ENCODE results near the gene FETUB. TPM values are rescaled to one million over a fixed set of nuclear protein-coding genes. Genes with fewer than 3 reads are reported as not detected.

FETUB gene
- total RNA-seq, 1 donor from 2014 or later: not detected

GRCh38 chr3:186621894-186622650 is 18.1 kb upstream of the FETUB start:
- Histone ChIP-seq H3K27ac (ENCODE audit: low read depth, low read length) (no peak overlapping the region), H3K27me3 (ENCODE audit: control insufficient read depth in 3 of 3, insufficient read depth in 3 of 3, low read length in 3 of 3) (peaks cover 17 to 26% (median 26%) of the 10 kb centered on the region in 3 donors), H3K36me3 (ENCODE audit: control insufficient read depth in 3 of 3, insufficient read depth in 3 of 3, low read length in 3 of 3) (no peaks in the 10 kb centered on the region), H3K4me3 (ENCODE audit: low read length in 3 of 3) (no peak overlapping the region), H3K9me3 (ENCODE audit: control insufficient read depth in 3 of 3, low read length in 3 of 3) (no peaks in the 10 kb centered on the region), H3K9ac (ENCODE audit: low read depth in 1 of 3, low read length in 3 of 3) (no peak overlapping the region), H3K4me1 (ENCODE audit: control insufficient read depth in 3 of 3, insufficient read depth in 3 of 3, low read length in 3 of 3) (peaks cover 3 to 6% (median 4%) of the 10 kb centered on the region in 3 donors)

- H3K9me3 ChIP-seq (ENCODE audit: control insufficient read depth in 3 of 3, low read length in 3 of 3): no peaks in the 10 kb centered on the region
- no peak overlapping the region for H3K9ac ChIP-seq (ENCODE audit: low read depth in 1 of 3, low read length in 3 of 3)
- H3K4me1 ChIP-seq (ENCODE audit: control insufficient read depth in 3 of 3, insufficient read depth in 3 of 3, low read length in 3 of 3): no peaks in the 10 kb centered on the region
- no peaks in the 10 kb centered on the region for H3K36me3 ChIP-seq (ENCODE audit: control insufficient read depth in 3 of 3, insufficient read depth in 3 of 3, low read length in 3 of 3)
- H3K27ac ChIP-seq (ENCODE audit: low read depth, low read length): no peak overlapping the region
- no peak overlapping the region for H3K4me3 ChIP-seq (ENCODE audit: low read length in 3 of 3)
- peaks cover 12 to 20% (median 19%) of the 10 kb centered on the region in 3 donors for H3K27me3 ChIP-seq (ENCODE audit: control insufficient read depth in 3 of 3, insufficient read depth in 3 of 3, low read length in 3 of 3)
Observed at GRCh38 chr3:186622651-186623310, 17.4 kb upstream of the FETUB start.

- Histone ChIP-seq H3K36me3 (ENCODE audit: control insufficient read depth in 3 of 3, insufficient read depth in 3 of 3, low read length in 3 of 3) (no peaks in the 10 kb centered on the region), H3K9me3 (ENCODE audit: control insufficient read depth in 3 of 3, low read length in 3 of 3) (no peaks in the 10 kb centered on the region), H3K27me3 (ENCODE audit: control insufficient read depth in 3 of 3, insufficient read depth in 3 of 3, low read length in 3 of 3) (peaks cover 5 to 17% (median 10%) of the 10 kb centered on the region in 3 donors), H3K27ac (ENCODE audit: low read depth, low read length) (no peak overlapping the region), H3K9ac (ENCODE audit: low read depth in 1 of 3, low read length in 3 of 3) (no peak overlapping the region), H3K4me3 (ENCODE audit: low read length in 3 of 3) (no peak overlapping the region), H3K4me1 (ENCODE audit: control insufficient read depth in 3 of 3, insufficient read depth in 3 of 3, low read length in 3 of 3) (no peaks in the 10 kb centered on the region)
Observed at GRCh38 chr3:186624598-186624997, 15.6 kb upstream of the FETUB start.

GRCh38 chr3:186625600-186626042 is 14.6 kb upstream of the FETUB start:
- H3K27ac ChIP-seq (ENCODE audit: low read depth, low read length): no peak overlapping the region
- H3K9me3 ChIP-seq (ENCODE audit: control insufficient read depth in 3 of 3, low read length in 3 of 3): no peaks in the 10 kb centered on the region
- H3K36me3 ChIP-seq (ENCODE audit: control insufficient read depth in 3 of 3, insufficient read depth in 3 of 3, low read length in 3 of 3): no peaks in the 10 kb centered on the region
- no peaks in the 10 kb centered on the region for H3K4me1 ChIP-seq (ENCODE audit: control insufficient read depth in 3 of 3, insufficient read depth in 3 of 3, low read length in 3 of 3)
- H3K27me3 ChIP-seq (ENCODE audit: control insufficient read depth in 3 of 3, insufficient read depth in 3 of 3, low read length in 3 of 3): peaks cover under 1 to 17% (median 2%) of the 10 kb centered on the region in 3 donors
- H3K4me3 ChIP-seq (ENCODE audit: low read length in 3 of 3): no peak overlapping the region
- H3K9ac ChIP-seq (ENCODE audit: low read depth in 1 of 3, low read length in 3 of 3): no peak overlapping the region

- no peak overlapping the region for H3K27ac ChIP-seq (ENCODE audit: low read depth, low read length)
- no peaks in the 10 kb centered on the region for H3K4me1 ChIP-seq (ENCODE audit: control insufficient read depth in 3 of 3, insufficient read depth in 3 of 3, low read length in 3 of 3)
- H3K27me3 ChIP-seq (ENCODE audit: control insufficient read depth in 3 of 3, insufficient read depth in 3 of 3, low read length in 3 of 3): peaks cover 0 to 13% (median 0%) of the 10 kb centered on the region in 3 donors
- no peaks in the 10 kb centered on the region for H3K36me3 ChIP-seq (ENCODE audit: control insufficient read depth in 3 of 3, insufficient read depth in 3 of 3, low read length in 3 of 3)
- H3K9ac ChIP-seq (ENCODE audit: low read depth in 1 of 3, low read length in 3 of 3): no peak overlapping the region
- H3K4me3 ChIP-seq (ENCODE audit: low read length in 3 of 3): no peak overlapping the region
- no peaks in the 10 kb centered on the region for H3K9me3 ChIP-seq (ENCODE audit: control insufficient read depth in 3 of 3, low read length in 3 of 3)
Observed at GRCh38 chr3:186626254-186626847, 13.8 kb upstream of the FETUB start.

GRCh38 chr3:186627852-186628414 is 12.3 kb upstream of the FETUB start:
- Histone ChIP-seq H3K4me1 (ENCODE audit: control insufficient read depth in 3 of 3, insufficient read depth in 3 of 3, low read length in 3 of 3) (no peaks in the 10 kb centered on the region), H3K4me3 (ENCODE audit: low read length in 3 of 3) (no peak overlapping the region), H3K27ac (ENCODE audit: low read depth, low read length) (no peak overlapping the region), H3K9ac (ENCODE audit: low read depth in 1 of 3, low read length in 3 of 3) (no peak overlapping the region), H3K36me3 (ENCODE audit: control insufficient read depth in 3 of 3, insufficient read depth in 3 of 3, low read length in 3 of 3) (no peaks in the 10 kb centered on the region), H3K27me3 (ENCODE audit: control insufficient read depth in 3 of 3, insufficient read depth in 3 of 3, low read length in 3 of 3) (peaks cover 0 to 13% (median 0%) of the 10 kb centered on the region in 3 donors), H3K9me3 (ENCODE audit: control insufficient read depth in 3 of 3, low read length in 3 of 3) (no peaks in the 10 kb centered on the region)

GRCh38 chr3:186628756-186629155 is 11.4 kb upstream of the FETUB start:
- H3K9me3 ChIP-seq (ENCODE audit: control insufficient read depth in 3 of 3, low read length in 3 of 3): no peaks in the 10 kb centered on the region
- H3K36me3 ChIP-seq (ENCODE audit: control insufficient read depth in 3 of 3, insufficient read depth in 3 of 3, low read length in 3 of 3): no peaks in the 10 kb centered on the region
- H3K4me1 ChIP-seq (ENCODE audit: control insufficient read depth in 3 of 3, insufficient read depth in 3 of 3, low read length in 3 of 3): no peaks in the 10 kb centered on the region
- no peak overlapping the region for H3K9ac ChIP-seq (ENCODE audit: low read depth in 1 of 3, low read length in 3 of 3)
- no peak overlapping the region for H3K4me3 ChIP-seq (ENCODE audit: low read length in 3 of 3)
- H3K27ac ChIP-seq (ENCODE audit: low read depth, low read length): no peak overlapping the region
- H3K27me3 ChIP-seq (ENCODE audit: control insufficient read depth in 3 of 3, insufficient read depth in 3 of 3, low read length in 3 of 3): peaks cover 0 to 13% (median 0%) of the 10 kb centered on the region in 3 donors

- no peak overlapping the region for H3K4me3 ChIP-seq (ENCODE audit: low read length in 3 of 3)
- H3K36me3 ChIP-seq (ENCODE audit: control insufficient read depth in 3 of 3, insufficient read depth in 3 of 3, low read length in 3 of 3): no peaks in the 10 kb centered on the region
- H3K9me3 ChIP-seq (ENCODE audit: control insufficient read depth in 3 of 3, low read length in 3 of 3): no peaks in the 10 kb centered on the region
- H3K27ac ChIP-seq (ENCODE audit: low read depth, low read length): no peak overlapping the region
- H3K27me3 ChIP-seq (ENCODE audit: control insufficient read depth in 3 of 3, insufficient read depth in 3 of 3, low read length in 3 of 3): peaks cover 0 to 11% (median 0%) of the 10 kb centered on the region in 3 donors
- no peak overlapping the region for H3K9ac ChIP-seq (ENCODE audit: low read depth in 1 of 3, low read length in 3 of 3)
- no peaks in the 10 kb centered on the region for H3K4me1 ChIP-seq (ENCODE audit: control insufficient read depth in 3 of 3, insufficient read depth in 3 of 3, low read length in 3 of 3)
Observed at GRCh38 chr3:186630950-186631641, 9.1 kb upstream of the FETUB start.

- Histone ChIP-seq H3K4me1 (ENCODE audit: control insufficient read depth in 3 of 3, insufficient read depth in 3 of 3, low read length in 3 of 3) (no peaks in the 10 kb centered on the region), H3K27me3 (ENCODE audit: control insufficient read depth in 3 of 3, insufficient read depth in 3 of 3, low read length in 3 of 3) (peaks cover 0 to 8% (median 0%) of the 10 kb centered on the region in 3 donors), H3K9me3 (ENCODE audit: control insufficient read depth in 3 of 3, low read length in 3 of 3) (no peaks in the 10 kb centered on the region), H3K9ac (ENCODE audit: low read depth in 1 of 3, low read length in 3 of 3) (no peak overlapping the region), H3K27ac (ENCODE audit: low read depth, low read length) (no peak overlapping the region), H3K4me3 (ENCODE audit: low read length in 3 of 3) (no peak overlapping the region), H3K36me3 (ENCODE audit: control insufficient read depth in 3 of 3, insufficient read depth in 3 of 3, low read length in 3 of 3) (no peaks in the 10 kb centered on the region)
Observed at GRCh38 chr3:186633481-186633880, 6.7 kb upstream of the FETUB start.
